Left kidney (tissue), 2 donors: ENCODE measurements around the gene PARD3. TPM values are rescaled to one million over a fixed set of nuclear protein-coding genes. Genes with fewer than 3 reads are reported as not detected.
"Not testable (repeated sequence)": the region's sequence is repeated elsewhere in the genome, so short reads cannot be mapped to it uniquely, and the experiment has no call there.

Experiments used
- DNase-seq: peaks from one replicate; pipeline ENCODE4 v3.0.0-alpha.2; 2013
- polyA plus RNA-seq: library from polyadenylated mRNA; unstranded; fragments of 120-200 nt; gene quantifications from one replicate; pipeline ENCODE4 v1.2.1, GENCODE V29; 2013; ENCODE audit not compliant: insufficient read length

Gene PARD3
- polyA plus RNA-seq, 1 donor, result 81.9 TPM

- DNase-seq, result no peak
Observed at GRCh38 chr10:34798654-34799053, 16.4 kb downstream of the PARD3 start.

- no peak for DNase-seq
Observed at GRCh38 chr10:34797155-34797554, 17.9 kb downstream of the PARD3 start.

GRCh38 chr10:34796133-34796532 lies 19.0 kb downstream of the PARD3 start:
- DNase-seq, result no peak

GRCh38 chr10:34795334-34795733 lies 19.8 kb downstream of the PARD3 start:
- DNase-seq, result no peak

GRCh38 chr10:34794835-34795234 lies 20.3 kb downstream of the PARD3 start:
- no peak for DNase-seq

- not testable (repeated sequence) for DNase-seq
Observed at GRCh38 chr10:34793581-34793980, 21.5 kb downstream of the PARD3 start.

- no peak for DNase-seq
Observed at GRCh38 chr10:34792881-34793280, 22.2 kb downstream of the PARD3 start.

GRCh38 chr10:34791947-34792346 lies 23.1 kb downstream of the PARD3 start:
- no peak for DNase-seq

- DNase-seq, result no peak
Observed at GRCh38 chr10:34791228-34791627, 23.9 kb downstream of the PARD3 start.

GRCh38 chr10:34789966-34790506 lies 25.1 kb downstream of the PARD3 start:
- DNase-seq, result no peak

GRCh38 chr10:34786464-34786863 lies 28.6 kb downstream of the PARD3 start:
- no peak for DNase-seq

- no peak for DNase-seq
Observed at GRCh38 chr10:34781711-34782110, 33.4 kb downstream of the PARD3 start.

GRCh38 chr10:34780818-34781380 lies 34.2 kb downstream of the PARD3 start:
- peak; percentile 63 for DNase-seq

GRCh38 chr10:34778237-34778636 lies 36.9 kb downstream of the PARD3 start:
- no peak for DNase-seq

GRCh38 chr10:34776090-34776690 lies 38.9 kb downstream of the PARD3 start:
- no peak for DNase-seq

- no peak for DNase-seq
Observed at GRCh38 chr10:34775044-34775637, 40.0 kb downstream of the PARD3 start.

GRCh38 chr10:34773636-34774630 lies 41.2 kb downstream of the PARD3 start:
- no peak for DNase-seq

GRCh38 chr10:34771525-34771924 lies 43.6 kb downstream of the PARD3 start:
- DNase-seq, result no peak

- DNase-seq, result no peak
Observed at GRCh38 chr10:34771106-34771505, 44.0 kb downstream of the PARD3 start.

GRCh38 chr10:34769899-34770298 lies 45.2 kb downstream of the PARD3 start:
- no peak for DNase-seq

GRCh38 chr10:34768972-34769330 lies 46.1 kb downstream of the PARD3 start:
- DNase-seq, result no peak

GRCh38 chr10:34768261-34768971 lies 46.7 kb downstream of the PARD3 start:
- no peak for DNase-seq
